ENCODE measurements around the gene KCNJ4. TPM values are rescaled to one million over a fixed set of nuclear protein-coding genes. Genes with fewer than 3 reads are reported as not detected.

Gene KCNJ4
- total and polyA plus RNA-seq, 10 of the 15 experiments (the other 5 are each of a cell fraction or from before 2014, with no cell fraction given), result not detected

DNA sequence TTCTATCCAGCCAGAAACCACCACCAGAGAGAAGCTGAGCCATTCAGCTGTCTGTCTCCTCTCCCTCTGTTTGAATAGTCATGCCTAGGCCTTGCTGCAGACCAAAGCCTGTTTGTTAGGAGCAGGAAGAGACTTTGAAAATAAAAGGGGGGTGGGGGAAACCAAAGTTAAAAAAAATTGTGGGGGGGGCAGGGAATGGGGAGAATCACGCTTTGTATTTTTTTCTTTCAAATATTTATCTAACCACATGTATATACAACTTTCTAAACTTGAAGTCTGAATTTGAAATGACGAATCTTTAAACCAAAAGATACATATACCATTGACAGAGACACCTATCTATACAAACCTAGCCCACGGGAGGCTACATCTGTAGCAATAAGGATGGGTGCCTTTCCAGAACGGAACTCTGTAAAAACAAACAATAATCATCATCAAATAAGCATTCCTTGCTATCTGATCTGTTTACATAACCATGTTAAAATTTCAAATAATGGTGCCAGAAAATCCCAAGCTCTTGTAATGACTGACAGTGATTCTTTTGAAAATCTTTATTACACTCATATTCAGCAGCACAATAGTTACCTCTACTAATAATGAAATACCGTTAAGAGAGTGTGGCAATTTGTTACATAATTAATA is 36.8 kb upstream of the KCNJ4 start:
- 97% methylated on average over 5 of the region's 5 CpGs for WGBS (ENCODE audit: insufficient coverage, insufficient replicate concordance, low lambda C conversion rate, missing lambda C conversion rate)
- in situ Hi-C loops (cut with MboI), result no loop called here
- H3K4me3 ChIP-seq, result no peak overlapping the region
- H3K4me1 ChIP-seq (ENCODE audit: control insufficient read depth, insufficient read depth, low read length), result no peaks in the 10 kb centered on the region
- no peak for ATAC-seq
- POLR2A ChIA-PET, result interaction anchor here (0.7 to 1.3 kb wide), 2 partner anchors 14 to 16 kb away, joined by 3 read pairs; no protein-coding TSS in a partner anchor
- no peak for DNase-seq (ENCODE audit: low read depth, low spot score)
- no peak for FAIRE-seq
- no peak overlapping the region for H2AFZ ChIP-seq (ENCODE audit: control insufficient read depth, low read depth, low read length)
- no peak overlapping the region for H3K4me2 ChIP-seq (ENCODE audit: control insufficient read depth, insufficient read depth)
- no peaks in the 10 kb centered on the region for H3K27me3 ChIP-seq (replicated peaks in 1 of 2; ENCODE audit: control insufficient read depth in 2 of 2, insufficient read depth in 2 of 2, low read length in 1 of 2)
- CTCF ChIA-PET, result interaction anchor here (1.9 kb wide), 1 partner anchor 18 kb away, joined by 5 read pairs; no protein-coding TSS in a partner anchor
- intact Hi-C loops (cut with micrococcal nuclease; ENCODE audit: unreplicated experiment), result no loop called here
- peaks cover 29 to 70% of the 10 kb centered on the region in 2 experiments for H3K36me3 ChIP-seq (ENCODE audit: control insufficient read depth in 2 of 2, insufficient read depth in 2 of 2, low read length in 1 of 2)
- peaks cover 6% of the 10 kb centered on the region for H3K79me2 ChIP-seq (ENCODE audit: control insufficient read depth, insufficient read depth, low read length)
- H3K9ac ChIP-seq (ENCODE audit: control insufficient read depth, insufficient read depth, low read length), result no peak overlapping the region
- RAD21 ChIA-PET (ENCODE audit: unreplicated experiment), result no interaction called here
- SMC1A ChIA-PET (ENCODE audit: uncharacterized antibody, unreplicated experiment), result interaction anchor here (0.8 to 1.8 kb wide), 4 partner anchors 10 to 90 kb away, joined by 3 to 6 read pairs (median 4); no protein-coding TSS in a partner anchor
- TF ChIP-seq HDAC6 (IDR thresholded peaks at IDR 0.05; ENCODE audit: unreplicated experiment) (no peak), PAX5 (IDR thresholded peaks at IDR 0.05; ENCODE audit: borderline replicate concordance, low read depth, low read length) (no peak), ETV6 (conservative IDR thresholded peaks at IDR 0.05 in 1 of 2, IDR thresholded peaks at IDR 0.05 in 1 of 2; ENCODE audit: borderline replicate concordance in 1 of 2, low read depth in 1 of 2) (no peak), PML (IDR thresholded peaks at IDR 0.05; ENCODE audit: low read length) (no peak), ZNF24 (IDR thresholded peaks at IDR 0.05) (no peak), BCL11A (IDR thresholded peaks at IDR 0.05; ENCODE audit: low read depth, low read length) (no peak), TBL1XR1 (IDR thresholded peaks at IDR 0.05; ENCODE audit: low read depth, low read length) (no peak), RCOR1 (conservative IDR thresholded peaks at IDR 0.05; ENCODE audit: low read depth, low read length) (no peak), FOXM1 (IDR thresholded peaks at IDR 0.05; ENCODE audit: low read depth, low read length) (no peak), ZNF274 (IDR thresholded peaks at IDR 0.05; ENCODE audit: insufficient read depth, insufficient read length) (no peak)
- TF ChIP-seq, protein P1, sequence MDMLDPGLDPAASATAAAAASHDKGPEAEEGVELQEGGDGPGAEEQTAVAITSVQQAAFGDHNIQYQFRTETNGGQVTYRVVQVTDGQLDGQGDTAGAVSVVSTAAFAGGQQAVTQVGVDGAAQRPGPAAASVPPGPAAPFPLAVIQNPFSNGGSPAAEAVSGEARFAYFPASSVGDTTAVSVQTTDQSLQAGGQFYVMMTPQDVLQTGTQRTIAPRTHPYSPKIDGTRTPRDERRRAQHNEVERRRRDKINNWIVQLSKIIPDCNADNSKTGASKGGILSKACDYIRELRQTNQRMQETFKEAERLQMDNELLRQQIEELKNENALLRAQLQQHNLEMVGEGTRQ (IDR thresholded peaks at IDR 0.05; ENCODE audit: borderline replicate concordance, low read depth, low read length), result no peak
- H3K9me3 ChIP-seq (replicated peaks; ENCODE audit: control insufficient read depth, insufficient read depth, low read length), result no peaks in the 10 kb centered on the region
- H4K20me1 ChIP-seq (ENCODE audit: control insufficient read depth, insufficient read depth), result peaks cover 6% of the 10 kb centered on the region; the same call in 1 of the 2 replicates
- BruUV-seq (replicated peaks), result no TSS peak
- H3K27ac ChIP-seq (ENCODE audit: control insufficient read depth, insufficient read depth), result no peak overlapping the region
